GM20000 (cell line): ENCODE measurements around the gene CENATAC.
"Not testable (repeated sequence)": the region's sequence is repeated elsewhere in the genome, so short reads cannot be mapped to it uniquely, and the experiment has no call there.

Experiments
- DNase-seq: peaks from one replicate; pipeline ENCODE4 v3.0.0; 2012; ENCODE audit warnings: low spot score
- TF ChIP-seq, protein P1 (sequence below): IDR thresholded peaks from 2 replicates; pipeline ENCODE4 v1.5.1; 2012; ENCODE audit warnings: mild to moderate bottlenecking, control low read depth; ENCODE audit errors: extremely low read depth, missing control alignments

The CENATAC gene

GRCh38 chr11:118979434-118979833 lies 18.5 kb upstream of the CENATAC start:
- TF ChIP-seq, protein P1, sequence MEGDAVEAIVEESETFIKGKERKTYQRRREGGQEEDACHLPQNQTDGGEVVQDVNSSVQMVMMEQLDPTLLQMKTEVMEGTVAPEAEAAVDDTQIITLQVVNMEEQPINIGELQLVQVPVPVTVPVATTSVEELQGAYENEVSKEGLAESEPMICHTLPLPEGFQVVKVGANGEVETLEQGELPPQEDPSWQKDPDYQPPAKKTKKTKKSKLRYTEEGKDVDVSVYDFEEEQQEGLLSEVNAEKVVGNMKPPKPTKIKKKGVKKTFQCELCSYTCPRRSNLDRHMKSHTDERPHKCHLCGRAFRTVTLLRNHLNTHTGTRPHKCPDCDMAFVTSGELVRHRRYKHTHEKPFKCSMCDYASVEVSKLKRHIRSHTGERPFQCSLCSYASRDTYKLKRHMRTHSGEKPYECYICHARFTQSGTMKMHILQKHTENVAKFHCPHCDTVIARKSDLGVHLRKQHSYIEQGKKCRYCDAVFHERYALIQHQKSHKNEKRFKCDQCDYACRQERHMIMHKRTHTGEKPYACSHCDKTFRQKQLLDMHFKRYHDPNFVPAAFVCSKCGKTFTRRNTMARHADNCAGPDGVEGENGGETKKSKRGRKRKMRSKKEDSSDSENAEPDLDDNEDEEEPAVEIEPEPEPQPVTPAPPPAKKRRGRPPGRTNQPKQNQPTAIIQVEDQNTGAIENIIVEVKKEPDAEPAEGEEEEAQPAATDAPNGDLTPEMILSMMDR: no peak
- DNase-seq: peak; percentile 15

GRCh38 chr11:118980191-118980881 lies 17.6 kb upstream of the CENATAC start:
- DNase-seq: peak; percentile 20
- TF ChIP-seq, protein P1: no peak

DNA sequence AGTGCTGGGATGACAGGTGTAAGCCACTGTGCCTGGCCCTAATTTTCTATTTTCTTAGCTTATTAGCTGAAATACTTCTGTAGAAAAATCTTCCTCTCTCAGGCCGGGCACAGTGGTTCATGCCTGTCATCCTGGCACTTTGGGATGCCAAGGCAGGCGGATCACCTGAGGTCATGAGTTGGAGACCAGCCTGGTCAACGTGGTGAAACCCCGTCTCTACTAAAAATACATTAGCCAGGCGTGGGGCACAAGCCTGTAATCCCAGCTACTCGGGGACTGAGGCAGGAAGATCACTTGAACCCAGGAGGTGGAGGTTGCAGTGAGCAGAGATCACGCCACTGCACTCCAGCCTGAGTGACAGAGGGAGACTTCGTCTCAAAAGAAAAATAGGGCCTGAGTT lies 13.6 kb upstream of the CENATAC start:
- not testable (repeated sequence) for DNase-seq

GRCh38 chr11:118984825-118985224 lies 13.1 kb upstream of the CENATAC start:
- DNase-seq: peak; percentile 8
- TF ChIP-seq, protein P1: no peak

DNA sequence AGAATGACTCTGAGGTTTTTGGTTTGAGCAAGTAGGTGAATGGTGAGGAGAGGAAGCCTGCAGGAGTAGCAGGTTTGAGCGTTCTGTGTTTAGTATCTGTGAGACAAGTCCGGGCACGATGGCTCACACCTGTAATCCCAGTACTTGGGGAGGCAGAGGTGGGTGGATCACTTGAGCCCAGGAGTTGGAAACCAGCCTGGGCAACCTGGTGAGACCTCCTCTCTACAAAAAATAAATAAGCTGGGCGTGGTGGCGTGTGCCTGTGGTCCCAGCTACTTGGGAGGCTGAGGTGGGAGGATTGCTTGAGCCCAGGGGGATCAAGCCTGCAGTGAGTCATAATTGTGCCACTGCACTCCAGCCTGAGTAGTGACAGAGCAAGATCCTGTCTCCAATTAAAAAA lies 9.7 kb upstream of the CENATAC start:
- no peak for DNase-seq
- TF ChIP-seq, protein P1: no peak

DNA sequence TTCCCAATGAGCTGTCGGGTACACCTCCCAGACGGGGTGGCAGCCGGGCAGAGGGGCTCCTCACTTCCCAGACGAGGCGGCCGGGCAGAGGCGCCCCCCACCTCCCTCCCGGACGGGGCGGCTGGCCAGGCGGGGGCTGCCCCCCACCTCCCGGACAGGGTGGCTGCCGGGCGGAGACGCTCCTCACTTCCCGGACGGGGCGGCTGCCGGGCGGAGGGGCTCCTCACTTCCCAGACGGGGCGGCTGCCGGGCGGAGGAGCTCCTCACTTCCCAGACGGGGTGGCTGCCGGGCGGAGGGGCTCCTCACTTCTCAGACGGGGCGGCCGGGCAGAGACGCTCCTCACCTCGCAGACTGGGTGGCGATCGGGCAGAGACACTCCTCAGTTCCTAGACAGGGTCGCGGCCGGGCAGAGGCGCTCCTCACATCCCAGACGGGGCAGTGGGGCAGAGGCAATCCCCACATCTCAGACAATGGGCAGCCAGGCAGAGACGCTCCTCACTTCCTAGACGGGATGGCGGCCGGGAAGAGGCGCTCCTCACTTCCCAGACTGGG lies 6.4 kb upstream of the CENATAC start:
- DNase-seq: not testable (repeated sequence)

- TF ChIP-seq, protein P1: no peak
- DNase-seq: peak; percentile 76
Measured at GRCh38 chr11:118996926-118997626, 862 bp upstream of the CENATAC start.

- DNase-seq: no peak
- TF ChIP-seq, protein P1: no peak
Measured at GRCh38 chr11:118998388-118998717, 415 bp downstream of the CENATAC start.
